ENCODE data around the gene TAS2R8.
"Not testable (repeated sequence)": the region's sequence is repeated elsewhere in the genome, so short reads cannot be mapped to it uniquely, and the experiment has no call there.

The TAS2R8 gene, protein sequence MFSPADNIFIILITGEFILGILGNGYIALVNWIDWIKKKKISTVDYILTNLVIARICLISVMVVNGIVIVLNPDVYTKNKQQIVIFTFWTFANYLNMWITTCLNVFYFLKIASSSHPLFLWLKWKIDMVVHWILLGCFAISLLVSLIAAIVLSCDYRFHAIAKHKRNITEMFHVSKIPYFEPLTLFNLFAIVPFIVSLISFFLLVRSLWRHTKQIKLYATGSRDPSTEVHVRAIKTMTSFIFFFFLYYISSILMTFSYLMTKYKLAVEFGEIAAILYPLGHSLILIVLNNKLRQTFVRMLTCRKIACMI

DNA sequence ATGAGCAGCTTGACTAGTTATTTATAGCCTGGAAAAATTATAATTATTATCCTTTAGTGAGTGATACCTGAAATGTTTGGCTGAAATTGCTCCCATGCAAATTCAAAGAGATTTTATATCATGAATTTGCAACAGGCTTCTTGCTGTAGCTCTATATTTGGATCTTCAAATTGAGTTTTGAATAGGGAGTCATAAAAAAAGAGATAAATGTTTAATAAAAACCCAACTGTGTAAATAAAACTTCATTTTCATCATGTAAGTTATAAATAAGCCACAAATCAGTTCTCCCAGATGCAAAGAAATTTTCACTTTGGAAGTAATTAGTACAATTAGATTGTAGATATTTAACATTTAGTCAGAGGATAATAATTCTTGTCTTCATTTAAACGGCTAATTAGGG, at the start of gene TAS2R8:
Gene TAS2R8 (minus strand): TSS at position 101 of the 400 bp plus-strand sequence. CDS start 306 bp downstream, outside the sequence.
- DNase-seq (ENCODE audit: low read depth), result no peak

DNA sequence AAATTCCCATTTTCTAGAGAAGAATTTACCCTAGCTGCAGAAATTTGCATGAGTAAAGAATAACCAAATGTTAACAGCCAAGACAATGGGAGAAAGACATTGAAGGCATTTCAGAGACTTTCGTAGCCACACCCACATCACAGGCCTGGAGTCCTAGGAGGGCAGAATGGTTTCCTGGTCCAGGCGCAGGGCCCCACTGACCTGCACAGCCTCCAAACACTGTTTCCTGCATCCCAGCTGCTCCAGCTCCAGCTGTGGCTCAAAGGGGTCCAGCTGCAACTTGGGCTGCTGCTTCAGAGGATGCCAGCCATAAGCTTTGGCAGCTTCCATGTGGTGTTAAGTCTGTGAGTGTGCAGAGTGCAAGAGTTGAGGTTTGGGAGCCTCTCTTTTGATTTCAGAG, 48.7 kb upstream of the TAS2R8 start:
- no peak for DNase-seq (ENCODE audit: low read depth)

DNA sequence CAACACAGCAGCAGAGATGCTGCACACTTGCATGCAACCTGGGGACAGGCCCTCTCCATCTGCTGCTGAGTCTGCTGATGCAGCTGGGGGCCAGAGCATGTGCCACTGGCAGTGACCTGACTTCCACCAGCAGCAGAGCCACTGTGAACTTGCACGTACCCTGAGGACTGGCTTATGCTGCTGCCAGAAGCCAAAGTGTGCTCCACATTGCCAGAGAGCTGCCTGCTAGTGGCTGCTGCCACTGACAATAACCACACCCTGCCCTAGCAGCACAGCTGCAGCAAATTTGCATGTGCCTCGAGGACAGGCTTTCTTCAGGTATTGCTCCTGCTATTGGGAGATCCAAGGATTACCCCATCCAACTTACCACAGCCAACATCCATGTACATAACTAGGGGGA, 46.7 kb upstream of the TAS2R8 start:
- no peak for DNase-seq (ENCODE audit: low read depth)

DNA sequence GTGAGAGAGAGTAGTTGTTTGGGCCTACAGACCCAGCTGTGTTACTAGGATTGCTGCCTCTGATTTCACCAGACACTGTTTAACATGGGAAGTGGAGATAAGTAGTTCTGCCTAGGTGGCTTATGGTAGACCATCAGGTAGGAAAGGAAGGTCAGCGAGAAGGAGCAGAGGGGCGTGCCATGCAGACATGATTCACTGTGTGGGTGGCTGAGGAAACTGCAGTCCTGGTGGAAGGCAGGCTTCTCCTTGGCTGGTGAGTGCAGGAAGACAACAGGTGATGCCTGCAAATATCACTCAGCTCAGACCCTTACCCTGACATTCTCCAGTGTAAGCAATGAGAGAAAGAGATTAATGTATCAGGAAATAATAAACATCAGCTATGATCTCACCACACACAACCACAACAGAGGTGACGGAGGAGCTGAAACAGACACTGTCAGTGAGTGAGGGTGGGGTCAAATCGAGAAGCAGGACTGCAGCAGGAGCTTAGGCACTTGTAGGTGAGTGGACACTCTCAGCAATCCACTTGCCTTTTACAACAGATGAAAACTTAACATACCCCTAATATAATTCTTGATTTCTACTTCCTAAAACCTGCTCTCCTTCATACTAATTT, 44.3 kb upstream of the TAS2R8 start:
- no peak for DNase-seq (ENCODE audit: low read depth)

DNA sequence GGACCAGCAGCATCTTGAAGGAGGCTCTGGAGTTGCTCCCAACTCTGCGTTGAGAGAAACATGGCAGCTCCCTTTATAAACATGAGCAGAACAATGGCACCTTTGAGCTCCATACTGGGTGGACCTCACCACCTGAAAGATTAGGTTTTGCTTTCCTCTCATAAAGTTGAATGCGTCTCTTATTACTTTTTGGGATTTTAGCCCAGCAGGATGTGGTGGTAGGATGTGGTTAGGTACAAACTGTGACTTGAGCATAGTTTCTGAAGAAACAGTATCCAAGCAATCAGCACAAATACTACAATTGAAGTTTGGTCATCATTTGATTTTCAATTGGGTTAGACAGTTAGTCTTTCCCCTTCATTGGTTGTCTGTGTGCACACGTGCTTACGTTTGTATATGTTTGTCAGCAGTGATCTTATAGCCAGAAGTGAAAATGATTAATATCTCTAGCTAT, 42.4 kb upstream of the TAS2R8 start, which contains the start of gene PRR4:
Gene PRR4 (minus strand): TSS at position 51 of the 454 bp plus-strand sequence. CDS start 38 bp downstream, at position 13.
- DNase-seq (ENCODE audit: low read depth), result no peak

DNA sequence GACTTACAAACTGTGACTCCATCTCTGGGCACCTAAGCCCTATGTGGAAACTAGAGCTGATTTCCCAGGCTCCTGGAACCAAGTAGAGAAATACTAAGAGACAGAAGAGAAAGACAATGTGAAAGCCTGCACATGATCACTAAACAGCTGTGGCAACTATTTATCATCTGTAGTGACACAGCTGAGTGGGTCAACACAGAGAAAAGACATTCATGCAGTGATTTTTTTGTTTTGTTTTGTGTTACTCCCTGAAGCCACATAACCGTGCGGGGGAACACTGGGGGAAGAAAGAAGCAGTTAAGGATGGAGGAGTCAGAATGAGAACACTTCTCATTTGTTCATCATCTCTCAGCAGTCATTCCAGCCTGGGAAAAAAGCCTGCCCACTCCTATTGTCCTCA, 40.7 kb upstream of the TAS2R8 start:
- no peak for DNase-seq (ENCODE audit: low read depth)

DNA sequence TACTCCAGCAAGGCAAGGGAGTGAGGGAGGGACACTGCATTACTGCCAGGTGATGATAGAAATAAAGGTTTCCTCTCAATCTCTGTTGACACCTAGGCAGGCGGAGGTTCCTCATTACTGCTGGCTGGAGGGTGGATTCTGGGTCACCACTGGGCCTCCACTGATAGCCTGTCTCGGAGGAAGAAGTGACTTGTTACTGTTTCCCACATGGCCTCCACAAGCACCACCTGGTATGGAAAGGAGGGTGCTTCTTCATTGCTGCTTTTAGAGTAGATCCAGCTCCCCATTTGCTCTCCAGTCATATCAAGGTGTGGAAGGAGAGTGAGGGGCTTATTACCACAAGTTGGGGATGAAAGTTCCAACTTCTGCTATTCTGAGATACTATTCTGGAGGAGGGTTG, 35.8 kb upstream of the TAS2R8 start:
- DNase-seq (ENCODE audit: low read depth), result no peak

DNA sequence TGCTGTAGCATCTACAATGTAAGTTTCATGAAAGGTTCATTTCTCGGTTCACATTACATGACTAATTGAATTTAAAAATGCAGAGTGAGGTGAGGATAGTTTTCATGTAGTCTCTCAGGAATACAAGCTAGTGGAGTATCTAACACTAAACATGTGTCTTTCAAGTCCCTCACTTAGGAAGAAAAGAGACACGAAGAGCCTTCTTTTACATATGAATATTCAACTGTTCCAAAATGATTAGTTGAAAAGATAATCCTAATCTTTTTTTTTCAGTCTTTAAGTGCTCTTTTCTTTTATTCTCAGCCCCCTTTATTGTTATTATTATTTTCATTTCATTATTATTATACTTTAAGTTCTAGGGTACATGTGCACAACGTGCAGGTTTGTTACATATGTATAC, 31.4 kb upstream of the TAS2R8 start:
- DNase-seq (ENCODE audit: low read depth), result no peak

DNA sequence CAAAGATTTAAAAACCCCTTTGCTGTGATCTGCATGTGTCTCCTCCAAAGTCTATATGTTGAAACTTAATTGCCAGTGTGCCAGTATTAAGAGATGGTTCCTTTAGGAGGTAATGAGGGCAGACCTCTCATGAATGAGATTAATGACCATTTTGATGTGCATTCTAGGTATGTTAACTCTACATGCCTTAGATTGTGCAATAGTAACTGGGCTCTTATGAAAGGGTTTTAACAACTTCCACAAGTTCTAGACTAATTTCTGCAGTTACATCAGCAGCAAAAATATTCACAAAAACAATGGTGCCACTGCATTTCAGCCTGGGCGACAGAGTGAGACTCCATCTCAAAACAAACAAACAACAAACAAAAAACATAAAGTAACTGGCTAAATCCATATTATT, 22.9 kb upstream of the TAS2R8 start:
- DNase-seq (ENCODE audit: low read depth), result no peak

DNA sequence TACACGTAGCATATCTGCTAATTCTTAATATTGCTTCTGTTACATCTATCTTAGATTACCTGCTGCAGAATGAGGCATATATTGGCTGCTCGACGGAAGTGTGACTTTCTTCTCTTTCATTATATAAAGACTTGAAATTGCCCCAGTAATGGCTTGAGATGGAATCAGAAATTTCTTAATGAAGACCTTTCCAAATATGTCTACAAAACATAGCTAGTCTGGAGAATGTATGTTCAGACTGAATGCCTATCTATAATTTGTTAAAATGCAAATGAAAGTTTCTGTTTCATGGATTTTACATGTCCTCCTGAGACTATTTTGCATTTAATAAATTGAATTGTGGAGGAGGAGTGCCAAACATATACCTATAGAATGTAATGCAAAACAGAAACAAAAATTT, 19.2 kb upstream of the TAS2R8 start, which contains the start of gene TAS2R10:
Gene TAS2R10 (minus strand): TSS at position 101 of the 400 bp plus-strand sequence. CDS start 89 bp downstream, at position 12.
- DNase-seq (ENCODE audit: low read depth), result no peak

DNA sequence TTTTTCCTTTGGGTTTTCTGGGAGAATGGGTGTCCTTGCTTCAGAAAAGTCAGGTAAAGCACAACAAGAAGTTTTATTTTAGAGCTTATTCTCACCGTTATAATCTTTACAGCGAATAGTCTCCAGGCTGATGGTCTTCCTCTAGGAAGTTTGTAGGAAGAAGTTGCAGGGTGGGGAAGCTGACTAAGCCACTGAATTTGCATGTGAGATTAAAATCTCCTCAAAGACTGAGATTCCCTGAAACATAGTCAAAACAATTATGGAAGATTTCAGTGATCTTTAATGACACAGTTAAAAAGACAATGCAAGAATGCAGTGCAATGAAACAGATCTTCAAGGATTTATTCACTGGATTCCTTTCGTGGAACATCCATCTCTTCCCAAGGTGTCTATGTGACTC, 17.9 kb upstream of the TAS2R8 start:
- no peak for DNase-seq (ENCODE audit: low read depth)

DNA sequence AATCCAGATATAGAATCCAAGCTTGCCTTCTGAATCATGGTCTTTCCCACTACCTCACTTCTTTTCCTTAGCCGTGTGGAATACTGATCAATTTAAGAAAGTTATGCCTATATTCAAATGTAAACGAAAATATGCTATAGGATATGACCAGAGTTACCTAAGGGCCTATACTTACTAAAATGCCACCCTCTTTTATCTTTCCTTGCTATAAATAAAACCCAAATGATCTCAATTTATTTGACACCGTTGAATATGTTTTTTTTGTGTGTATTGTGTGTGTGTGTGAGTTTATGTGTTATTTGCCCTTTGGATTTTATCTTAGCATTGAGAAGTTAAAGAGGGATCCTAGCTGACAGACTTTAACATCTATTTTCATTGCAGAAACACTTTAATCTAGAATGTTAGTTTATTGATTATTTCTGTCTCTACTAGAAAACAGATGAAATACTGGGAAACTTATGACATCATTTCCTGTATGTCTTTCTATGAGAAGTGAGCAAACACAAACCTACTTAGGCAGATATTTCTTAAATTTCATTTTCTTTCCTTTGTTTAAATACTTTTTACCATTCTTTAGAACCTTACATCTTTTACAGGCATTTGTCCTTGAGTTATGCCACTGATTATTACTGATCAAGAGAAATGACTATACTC, 4.9 kb upstream of the TAS2R8 start:
- DNase-seq (ENCODE audit: low read depth), result no peak

DNA sequence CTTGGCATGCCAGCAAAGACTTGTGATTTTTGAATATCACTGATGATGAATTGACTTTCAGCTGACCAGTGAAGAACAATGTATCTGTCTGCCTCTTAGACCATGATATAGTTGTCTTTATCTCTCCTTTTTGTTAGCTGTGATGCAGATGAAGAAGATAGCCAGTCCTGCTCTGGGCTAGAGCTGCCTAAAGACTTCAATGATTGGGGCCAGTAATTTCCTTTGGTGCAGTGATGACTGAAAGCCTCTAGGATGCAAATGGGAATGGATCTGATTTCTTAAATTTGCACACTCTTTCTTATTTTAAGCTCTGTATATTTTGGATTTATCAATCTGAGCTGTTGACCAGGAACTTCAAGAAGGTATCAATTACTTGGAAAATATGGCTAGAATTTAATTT, 3.0 kb upstream of the TAS2R8 start, which contains the start of gene TAS2R9:
Gene TAS2R9 (minus strand): TSS at position 101 of the 400 bp plus-strand sequence. CDS start 93 bp downstream, at position 8.
- DNase-seq (ENCODE audit: low read depth), result no peak

DNA sequence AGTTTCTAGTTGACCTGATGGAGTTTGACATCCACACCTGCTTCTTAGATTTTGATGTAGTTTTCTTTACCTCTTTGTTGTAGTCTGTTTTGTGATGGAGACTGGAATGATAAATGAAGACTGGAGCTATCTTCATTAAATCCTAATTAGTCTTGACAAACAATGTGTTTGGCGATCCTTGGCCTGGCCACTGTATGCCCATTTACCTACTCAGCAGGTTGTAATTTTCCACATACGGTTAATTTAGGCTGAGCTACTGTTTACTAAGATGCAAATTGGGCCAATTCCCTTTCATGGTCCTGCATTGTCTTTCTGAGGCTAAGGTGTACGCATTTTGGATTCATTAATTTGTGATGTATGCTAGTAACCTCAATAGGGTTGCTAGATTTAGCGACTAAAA, 4.5 kb downstream of the TAS2R8 start, which contains the start of gene TAS2R7:
Gene TAS2R7 (minus strand): TSS at position 41 of the 400 bp plus-strand sequence. CDS start 57 bp downstream, outside the sequence.
- no peak for DNase-seq (ENCODE audit: low read depth)

DNA sequence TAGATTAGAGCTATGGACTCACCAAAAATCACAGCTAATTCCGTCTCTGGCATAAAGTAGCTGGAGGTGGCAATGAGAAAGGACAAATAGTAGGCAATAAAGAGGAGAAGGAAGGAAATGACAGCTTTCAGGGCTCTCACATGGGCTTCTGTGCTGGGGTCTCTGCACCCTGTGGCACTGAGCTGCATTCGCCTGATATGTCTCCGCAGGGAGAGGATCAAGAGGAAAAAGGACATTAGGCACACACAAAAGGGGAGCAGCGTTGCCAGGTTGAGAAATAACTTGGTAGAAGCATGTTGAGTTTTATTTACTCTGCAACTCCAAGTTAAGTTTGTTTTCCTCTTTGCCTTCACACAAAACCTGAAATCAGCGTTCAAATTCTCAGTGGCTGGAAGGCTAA, 5.3 kb downstream of the TAS2R8 start:
- DNase-seq (ENCODE audit: low read depth), result no peak

DNA sequence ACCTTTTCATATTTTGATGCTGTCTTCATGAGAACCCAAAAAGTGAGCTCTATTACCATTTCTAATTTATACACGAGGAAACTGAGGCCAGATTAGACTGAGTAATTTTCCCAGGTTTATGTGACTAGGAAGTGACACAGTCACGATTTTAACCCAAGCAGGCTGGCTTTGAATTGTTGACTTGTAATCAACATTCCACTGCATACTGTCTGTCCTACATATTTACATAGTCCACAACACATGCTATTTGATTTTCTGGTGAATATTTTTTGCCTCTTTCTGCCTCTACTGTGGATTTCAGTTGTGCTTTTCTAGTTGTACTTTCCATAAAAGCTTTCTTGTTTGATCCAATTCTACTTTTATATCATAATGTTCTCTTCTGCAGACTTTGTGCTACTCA, 12.9 kb downstream of the TAS2R8 start:
- no peak for DNase-seq (ENCODE audit: low read depth)

DNA sequence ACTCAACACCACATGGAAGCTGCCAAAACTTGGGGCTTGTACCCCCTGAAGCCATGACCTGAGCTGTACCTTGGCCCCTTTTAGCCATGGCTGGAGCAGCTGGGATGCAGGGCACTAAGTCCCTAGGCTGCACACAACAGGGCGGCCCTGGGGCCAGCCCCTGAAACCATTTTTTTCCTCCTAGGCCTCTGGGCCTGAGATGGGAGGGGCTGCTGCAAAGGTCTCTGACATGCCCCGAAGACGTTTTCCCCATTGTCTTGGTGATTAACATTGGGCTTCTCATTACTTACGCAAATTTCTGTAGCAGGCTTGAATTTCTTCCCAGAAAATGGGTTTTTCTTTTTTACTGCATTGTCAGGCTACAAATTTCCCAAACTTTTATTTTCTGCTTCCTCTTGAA, 15.3 kb downstream of the TAS2R8 start:
- not testable (repeated sequence) for DNase-seq (ENCODE audit: low read depth)

DNA sequence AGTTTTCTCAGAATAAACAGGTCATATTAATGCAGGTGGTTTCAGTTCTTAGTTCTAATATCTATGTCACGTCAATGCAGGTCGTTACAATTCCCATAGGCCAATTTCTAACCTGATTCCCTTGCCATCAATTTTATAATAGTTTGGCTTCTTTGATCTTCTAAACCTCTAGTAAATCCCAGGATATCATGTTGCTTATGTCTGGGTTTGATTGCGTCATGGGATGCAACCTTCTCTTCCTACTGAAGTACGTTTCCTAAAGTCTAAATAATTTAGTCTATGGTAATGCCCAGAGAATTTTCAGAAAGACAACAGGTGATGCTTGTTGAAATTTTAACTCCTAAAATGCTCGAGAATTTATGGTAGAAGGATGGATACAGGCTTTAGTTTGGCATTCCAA, 23.8 kb downstream of the TAS2R8 start:
- DNase-seq (ENCODE audit: low read depth), result no peak

DNA sequence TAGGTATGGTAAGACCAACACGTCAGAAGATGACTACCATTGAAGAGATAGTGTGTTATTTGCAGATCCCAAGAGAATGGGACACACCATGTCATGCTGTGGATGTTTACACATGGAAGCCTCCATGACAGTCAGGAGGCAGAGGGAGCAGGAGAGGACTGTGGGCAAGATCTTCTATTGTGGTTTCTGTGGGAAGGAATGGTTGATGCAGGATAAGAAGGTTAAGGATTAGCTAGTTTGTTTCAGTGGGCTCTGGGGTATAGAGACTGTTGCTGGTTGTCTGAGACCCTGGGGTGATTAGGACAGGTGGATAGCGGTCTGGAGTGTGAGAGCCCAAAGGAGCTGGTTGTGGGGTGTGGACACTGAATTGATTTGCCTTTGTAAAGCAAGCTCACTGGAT, 28.0 kb downstream of the TAS2R8 start:
- no peak for DNase-seq (ENCODE audit: low read depth)

DNA sequence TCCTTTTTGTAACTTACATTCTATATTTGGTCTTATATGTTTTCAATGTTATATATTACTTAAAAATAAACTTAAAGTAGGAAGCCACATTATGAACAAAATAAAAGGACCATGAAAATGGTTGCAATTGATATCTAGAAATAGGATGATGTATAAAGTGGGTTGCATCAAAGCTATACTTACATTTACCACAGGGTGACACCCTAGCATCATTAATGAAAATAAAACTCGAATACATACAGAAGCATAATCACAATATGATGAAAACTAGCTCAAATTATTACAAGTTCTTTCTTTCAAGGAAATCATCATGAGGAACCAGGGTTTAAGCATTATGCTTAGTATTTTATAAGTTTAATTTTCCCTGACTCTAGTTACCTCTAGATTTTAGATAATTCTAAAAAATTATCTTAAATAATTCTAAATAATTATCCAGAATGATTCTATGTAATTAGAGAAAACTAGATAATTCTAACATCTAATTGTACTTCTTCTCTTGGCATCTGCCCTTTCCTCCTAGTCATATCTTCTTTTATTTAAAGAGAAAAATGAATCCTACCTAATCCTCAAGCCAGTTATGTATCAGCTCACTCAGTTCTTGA, 35.9 kb downstream of the TAS2R8 start:
- DNase-seq (ENCODE audit: low read depth), result no peak

DNA sequence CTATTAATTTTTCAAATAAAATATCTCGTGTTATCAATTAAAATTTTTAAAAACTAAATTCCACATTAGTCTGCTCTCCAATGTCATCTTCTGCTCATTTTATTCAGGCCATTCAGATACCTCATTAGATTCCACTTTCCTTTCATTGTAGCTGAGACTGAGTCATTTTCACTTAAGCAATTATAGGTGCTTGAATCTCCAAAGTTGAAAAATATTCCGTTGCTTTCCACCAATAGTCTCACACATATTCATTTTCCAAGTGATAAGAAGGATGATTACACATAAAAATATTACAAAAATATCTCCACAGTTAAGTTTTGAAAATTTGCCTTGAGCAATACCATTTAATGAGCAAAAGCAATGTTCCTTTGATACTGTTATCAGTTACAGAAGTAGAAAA, 47.4 kb downstream of the TAS2R8 start:
- DNase-seq (ENCODE audit: low read depth), result no peak

DNA sequence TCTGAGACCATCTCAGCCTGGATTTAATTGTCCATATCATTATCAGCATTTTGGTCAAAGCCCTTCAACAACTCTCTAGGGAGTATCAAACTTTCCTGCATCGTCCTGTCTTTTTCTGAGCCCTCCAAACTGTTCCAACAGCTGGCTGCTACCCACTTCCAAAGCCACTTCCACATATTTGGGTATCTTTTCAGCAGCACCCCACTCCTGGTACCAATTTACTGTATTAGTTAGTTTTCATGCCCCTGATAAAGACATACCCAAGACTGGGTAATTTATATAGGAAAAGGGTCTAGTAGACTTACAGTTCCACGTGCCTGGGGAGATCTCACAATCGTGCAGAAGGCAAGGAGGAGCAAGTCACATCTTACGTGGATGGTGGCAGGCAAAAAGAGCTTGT, 50.9 kb downstream of the TAS2R8 start:
- no peak for DNase-seq (ENCODE audit: low read depth)
